ENCODE results near the gene SLC49A3. TPM values are rescaled to one million over a fixed set of nuclear protein-coding genes. Genes with fewer than 3 reads are reported as not detected.

The SLC49A3 gene
- total and polyA plus RNA-seq, 2 donors (not counting 1 experiment from before 2014, with no cell fraction given), result 0.42 to 5.1 TPM

DNA sequence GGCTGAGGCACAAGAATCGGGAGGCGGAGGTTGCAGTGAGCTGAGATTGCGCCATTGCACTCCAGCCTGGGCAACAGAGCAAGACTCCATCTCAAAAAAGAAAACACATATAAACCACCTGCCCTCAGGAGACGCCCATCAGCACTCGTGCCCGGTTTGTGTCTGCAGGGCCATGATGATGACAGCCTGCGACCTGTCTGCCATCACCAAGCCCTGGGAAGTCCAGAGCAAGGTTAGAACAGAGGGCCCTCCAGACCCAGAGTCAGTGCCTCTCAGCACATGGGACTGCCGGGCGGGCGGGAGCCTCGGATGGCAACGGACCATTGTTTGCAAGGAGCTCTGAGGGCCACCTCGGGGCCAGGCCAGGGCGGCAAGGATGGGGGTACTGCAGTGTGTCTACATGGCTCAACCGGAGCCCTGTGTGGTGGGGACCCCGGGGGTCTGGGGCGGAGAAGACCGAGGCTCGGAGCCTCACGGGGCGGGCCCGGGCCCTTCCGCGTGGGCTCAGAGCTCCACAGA is 24.2 kb downstream of the SLC49A3 start:
- Histone ChIP-seq H3K36me3 (ENCODE audit: control insufficient read depth, insufficient read depth, low read length) (no peaks in the 10 kb centered on the region), H3K79me2 (ENCODE audit: control insufficient read depth, insufficient read depth, low read length) (no peaks in the 10 kb centered on the region), H3K9ac (ENCODE audit: insufficient read depth, low read length) (no peak overlapping the region), H3K27ac (ENCODE audit: insufficient read depth, low read length) (no peak overlapping the region), H3K27me3 (ENCODE audit: control insufficient read depth, insufficient read depth, low read length) (peaks cover 3% of the 10 kb centered on the region), H3K4me3 (replicated peaks in 1 of 4; ENCODE audit: control extremely low read depth in 1 of 4, insufficient read depth in 1 of 4, low read depth in 3 of 4, low read length in 4 of 4) (no peak overlapping the region), H3K9me3 (ENCODE audit: control insufficient read depth, insufficient read depth, low read depth, low read length) (no peaks in the 10 kb centered on the region), H3K4me2 (ENCODE audit: extremely low read depth, insufficient read depth, low read length) (no peak overlapping the region), H2AFZ (ENCODE audit: low read length) (no peak overlapping the region), H3K4me1 (ENCODE audit: control insufficient read depth, extremely low read depth, insufficient read depth, low read length) (no peaks in the 10 kb centered on the region), H4K20me1 (ENCODE audit: control insufficient read depth, extremely low read depth, insufficient read depth, low read length) (no peaks in the 10 kb centered on the region)
- no peak for TF ChIP-seq EZH2 (IDR thresholded peaks at IDR 0.05; ENCODE audit: low read length, missing control alignments)
- TF ChIP-seq, protein P1, sequence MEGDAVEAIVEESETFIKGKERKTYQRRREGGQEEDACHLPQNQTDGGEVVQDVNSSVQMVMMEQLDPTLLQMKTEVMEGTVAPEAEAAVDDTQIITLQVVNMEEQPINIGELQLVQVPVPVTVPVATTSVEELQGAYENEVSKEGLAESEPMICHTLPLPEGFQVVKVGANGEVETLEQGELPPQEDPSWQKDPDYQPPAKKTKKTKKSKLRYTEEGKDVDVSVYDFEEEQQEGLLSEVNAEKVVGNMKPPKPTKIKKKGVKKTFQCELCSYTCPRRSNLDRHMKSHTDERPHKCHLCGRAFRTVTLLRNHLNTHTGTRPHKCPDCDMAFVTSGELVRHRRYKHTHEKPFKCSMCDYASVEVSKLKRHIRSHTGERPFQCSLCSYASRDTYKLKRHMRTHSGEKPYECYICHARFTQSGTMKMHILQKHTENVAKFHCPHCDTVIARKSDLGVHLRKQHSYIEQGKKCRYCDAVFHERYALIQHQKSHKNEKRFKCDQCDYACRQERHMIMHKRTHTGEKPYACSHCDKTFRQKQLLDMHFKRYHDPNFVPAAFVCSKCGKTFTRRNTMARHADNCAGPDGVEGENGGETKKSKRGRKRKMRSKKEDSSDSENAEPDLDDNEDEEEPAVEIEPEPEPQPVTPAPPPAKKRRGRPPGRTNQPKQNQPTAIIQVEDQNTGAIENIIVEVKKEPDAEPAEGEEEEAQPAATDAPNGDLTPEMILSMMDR (conservative IDR thresholded peaks at IDR 0.05 in 1 of 2, IDR thresholded peaks at IDR 0.05 in 1 of 2; ENCODE audit: low read depth in 1 of 2, low read length in 2 of 2), result no peak
- DNase-seq (ENCODE audit: low read depth in 2 of 2), result no peak

DNA sequence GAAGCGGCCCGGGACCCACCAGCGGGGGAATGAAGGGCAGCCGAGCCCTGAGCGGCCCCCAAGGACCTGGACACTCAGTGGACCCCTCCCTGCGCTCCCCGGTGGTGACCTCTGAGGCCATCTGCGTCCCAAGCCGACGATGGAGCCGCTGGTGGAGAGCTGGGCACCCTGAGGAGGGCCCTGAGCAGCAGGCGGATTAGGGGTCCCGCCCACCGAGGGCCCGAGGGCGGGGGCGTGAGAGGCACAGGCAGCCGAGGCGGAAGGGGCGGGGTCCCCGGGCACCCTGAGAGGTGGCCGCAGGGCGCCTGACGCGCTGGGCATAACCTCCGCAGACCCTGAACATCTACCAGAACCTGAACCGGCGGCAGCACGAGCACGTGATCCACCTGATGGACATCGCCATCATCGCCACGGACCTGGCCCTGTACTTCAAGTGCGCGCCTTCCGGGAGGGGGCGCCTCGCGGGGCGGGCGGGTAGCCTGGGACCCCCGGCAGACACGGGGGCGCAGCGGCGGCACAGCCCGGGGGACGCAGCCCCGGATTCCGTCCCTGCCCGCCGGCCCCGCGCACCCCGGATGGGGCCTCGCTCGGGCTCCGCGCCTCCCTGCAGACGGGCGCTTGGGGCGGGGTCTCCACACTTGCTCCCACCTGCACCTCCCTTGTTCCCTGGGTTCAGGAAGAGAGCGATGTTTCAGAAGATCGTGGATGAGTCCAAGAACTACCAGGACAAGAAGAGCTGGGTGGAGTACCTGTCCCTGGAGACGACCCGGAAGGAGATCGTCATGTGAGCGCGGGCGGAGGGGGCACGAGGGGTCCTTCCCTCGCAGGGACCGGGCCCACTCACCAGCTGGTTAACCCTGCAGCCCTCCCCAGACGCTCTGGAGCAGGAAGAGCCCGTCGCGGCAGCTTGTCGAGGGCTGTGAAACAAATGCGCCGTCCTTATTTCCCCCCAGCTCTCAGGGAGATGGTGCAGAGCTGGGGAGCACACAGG is 25.2 kb downstream of the SLC49A3 start:
- TF ChIP-seq, protein P1 (conservative IDR thresholded peaks at IDR 0.05 in 1 of 2, IDR thresholded peaks at IDR 0.05 in 1 of 2; ENCODE audit: low read depth in 1 of 2, low read length in 2 of 2), result peak in 1 of 2 donors; percentile 1
- no peak for TF ChIP-seq EZH2 (IDR thresholded peaks at IDR 0.05; ENCODE audit: low read length, missing control alignments)
- Histone ChIP-seq H2AFZ (ENCODE audit: low read length) (no peak overlapping the region), H3K9ac (ENCODE audit: insufficient read depth, low read length) (no peak overlapping the region), H4K20me1 (ENCODE audit: control insufficient read depth, extremely low read depth, insufficient read depth, low read length) (no peaks in the 10 kb centered on the region), H3K9me3 (ENCODE audit: control insufficient read depth, insufficient read depth, low read depth, low read length) (no peaks in the 10 kb centered on the region), H3K27me3 (ENCODE audit: control insufficient read depth, insufficient read depth, low read length) (peaks cover 3% of the 10 kb centered on the region), H3K79me2 (ENCODE audit: control insufficient read depth, insufficient read depth, low read length) (no peaks in the 10 kb centered on the region), H3K4me3 (replicated peaks in 1 of 4; ENCODE audit: control extremely low read depth in 1 of 4, insufficient read depth in 1 of 4, low read depth in 3 of 4, low read length in 4 of 4) (peak overlapping the region in 2 of 4 experiments; percentile 17 to 47), H3K4me2 (ENCODE audit: extremely low read depth, insufficient read depth, low read length) (no peak overlapping the region), H3K4me1 (ENCODE audit: control insufficient read depth, extremely low read depth, insufficient read depth, low read length) (no peaks in the 10 kb centered on the region), H3K36me3 (ENCODE audit: control insufficient read depth, insufficient read depth, low read length) (no peaks in the 10 kb centered on the region), H3K27ac (ENCODE audit: insufficient read depth, low read length) (no peak overlapping the region)
- DNase-seq (ENCODE audit: low read depth in 2 of 2), result no peak

DNA sequence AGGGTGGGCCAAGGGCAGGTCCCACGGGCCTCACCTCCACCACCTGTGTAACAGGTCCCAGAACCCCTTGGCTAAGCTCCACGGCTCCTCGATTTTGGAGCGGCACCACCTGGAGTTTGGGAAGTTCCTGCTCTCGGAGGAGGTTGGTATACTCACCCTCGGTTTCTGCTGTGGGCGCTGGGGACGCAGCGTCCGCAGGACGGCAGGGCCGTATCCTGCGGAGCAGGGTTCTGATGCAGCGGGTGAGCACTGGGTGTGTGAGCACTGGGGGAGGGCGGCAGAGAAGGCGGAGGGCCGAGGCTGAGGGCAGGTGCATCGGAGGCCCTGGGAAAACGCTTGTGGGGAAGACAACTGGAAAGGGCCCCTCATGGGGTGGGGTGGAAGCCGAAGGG is 25.9 kb downstream of the SLC49A3 start:
- H3K9me3 ChIP-seq (ENCODE audit: control insufficient read depth, insufficient read depth, low read depth, low read length), result no peaks in the 10 kb centered on the region
- no peak overlapping the region for H2AFZ ChIP-seq (ENCODE audit: low read length)
- H3K27me3 ChIP-seq (ENCODE audit: control insufficient read depth, insufficient read depth, low read length), result peaks cover 3% of the 10 kb centered on the region
- no peaks in the 10 kb centered on the region for H4K20me1 ChIP-seq (ENCODE audit: control insufficient read depth, extremely low read depth, insufficient read depth, low read length)
- peak overlapping the region in 1 of 4 experiments; percentile 28 for H3K4me3 ChIP-seq (replicated peaks in 1 of 4; ENCODE audit: control extremely low read depth in 1 of 4, insufficient read depth in 1 of 4, low read depth in 3 of 4, low read length in 4 of 4)
- no peak overlapping the region for H3K27ac ChIP-seq (ENCODE audit: insufficient read depth, low read length)
- no peaks in the 10 kb centered on the region for H3K36me3 ChIP-seq (ENCODE audit: control insufficient read depth, insufficient read depth, low read length)
- no peak for DNase-seq (ENCODE audit: low read depth in 2 of 2)
- no peaks in the 10 kb centered on the region for H3K79me2 ChIP-seq (ENCODE audit: control insufficient read depth, insufficient read depth, low read length)
- H3K9ac ChIP-seq (ENCODE audit: insufficient read depth, low read length), result no peak overlapping the region
- TF ChIP-seq EZH2 (IDR thresholded peaks at IDR 0.05; ENCODE audit: low read length, missing control alignments), result no peak
- TF ChIP-seq, protein P1 (conservative IDR thresholded peaks at IDR 0.05 in 1 of 2, IDR thresholded peaks at IDR 0.05 in 1 of 2; ENCODE audit: low read depth in 1 of 2, low read length in 2 of 2), result no peak
- no peak overlapping the region for H3K4me2 ChIP-seq (ENCODE audit: extremely low read depth, insufficient read depth, low read length)
- H3K4me1 ChIP-seq (ENCODE audit: control insufficient read depth, extremely low read depth, insufficient read depth, low read length), result no peaks in the 10 kb centered on the region
